Mucosa of descending colon (tissue), 3 donors: Measurements from ENCODE around the gene ISCA2. TPM values are rescaled to one million over a fixed set of nuclear protein-coding genes. Genes with fewer than 3 reads are reported as not detected.
"Not testable (repeated sequence)": the region's sequence is repeated elsewhere in the genome, so short reads cannot be mapped to it uniquely, and the experiment has no call there.

ENCODE experiments used
- ATAC-seq: fragments of 200-7000 bp; cut with Tn5 transposase; one replicate; pipeline ENCODE4 v1.9.1; 2020; ENCODE audit warnings: mild to moderate bottlenecking, moderate library complexity
- DNase-seq, 3 donors: peaks; one replicate each; pipeline ENCODE4 v3.0.0-alpha.2; 2020
- H3K36me3 ChIP-seq: fragments of 200-600 bp; one replicate; pipeline ENCODE4 v1.8.0; 2021; ENCODE audit warnings: low read depth, mild to moderate bottlenecking
- H3K4me1 ChIP-seq: fragments of 200-600 bp; one replicate; pipeline ENCODE4 v1.8.0; 2021; ENCODE audit warnings: low read depth, mild to moderate bottlenecking
- H3K4me3 ChIP-seq: fragments of 200-600 bp; one replicate; pipeline ENCODE4 v1.8.0; 2021; ENCODE audit warnings: mild to moderate bottlenecking
- H3K9me3 ChIP-seq: fragments of 200-600 bp; one replicate; pipeline ENCODE4 v1.8.0; 2021; ENCODE audit warnings: mild to moderate bottlenecking
- CTCF ChIP-seq: fragments of 200-600 bp; IDR thresholded peaks from one replicate; pipeline ENCODE4 v1.8.0; 2022; ENCODE audit warnings: antibody characterized with exemption, mild to moderate bottlenecking
- intact Hi-C, 2 donors: fragments of 100-400 bp; cut with DNase I in 1 of 2; cut with micrococcal nuclease in 1 of 2; formaldehyde crosslinking; loops; one replicate each; pipeline versions ENCODE4 v1.11.0 to v1.11.1; 2022; cut with DNase I, micrococcal nuclease
- total RNA-seq, 3 donors: library from RNA; stranded (reverse); fragmentation: NEBNext Ultra II Directional in 2 of 3; extraction: Animal tissue kit (Norgen Biotek cat#: 25700) in 2 of 3; gene quantifications; one replicate each; pipeline versions ENCODE4 v1.2.1 to v1.2.4, GENCODE V29; 2021 to 2023
- donor health status: DM: no; HTN: no; CAD: no; lungs with moderate emphysema.
- donor health status: DM: no; HTN: no; CAD: no.
- donor health status: DM: no; HTN: yes; CAD: no.

Gene ISCA2
- total RNA-seq, 3 donors from 2014 or later: 22.4 to 36.1 (median 30.0) TPM

DNA sequence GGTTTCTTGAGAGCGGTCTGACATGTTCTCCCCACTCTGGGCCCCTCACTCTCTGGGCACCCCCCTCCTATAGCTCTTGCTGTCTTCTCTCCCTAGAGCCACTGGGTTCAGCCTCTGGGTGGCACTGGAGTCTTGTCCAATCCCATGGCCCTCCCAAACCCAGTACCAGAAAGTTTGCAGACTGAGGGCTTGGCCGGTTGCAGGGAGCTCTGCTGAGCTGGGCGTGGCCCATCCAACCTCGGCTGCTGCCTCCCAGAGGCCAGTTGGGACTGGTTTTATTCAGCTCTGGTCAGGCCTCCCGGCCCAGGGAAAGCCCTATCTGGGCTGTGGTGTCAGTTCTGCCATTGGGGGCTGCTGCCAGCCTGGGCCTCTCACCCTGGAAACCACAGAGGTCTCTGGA lies 37.9 kb downstream of the ISCA2 start:
- H3K9me3 ChIP-seq: no peaks in the 10 kb centered on the region
- intact Hi-C loops: no loop called here
- no peaks in the 10 kb centered on the region for H3K4me1 ChIP-seq
- no peaks in the 10 kb centered on the region for H3K36me3 ChIP-seq
- no peak overlapping the region for H3K4me3 ChIP-seq
- ATAC-seq: peak; percentile 75
- DNase-seq: peak in 2 of 3 donors; percentile 36 to 48
- TF ChIP-seq CTCF: no peak

- Histone ChIP-seq H3K36me3 (no peaks in the 10 kb centered on the region), H3K9me3 (no peaks in the 10 kb centered on the region), H3K4me3 (no peak overlapping the region), H3K4me1 (no peaks in the 10 kb centered on the region)
- no peak for ATAC-seq
- intact Hi-C loops: no loop called here
- no peak for DNase-seq
- TF ChIP-seq CTCF: no peak
Measured at GRCh38 chr14:74532246-74532645, 38.7 kb downstream of the ISCA2 start.

GRCh38 chr14:74533576-74533975 lies 40.0 kb downstream of the ISCA2 start:
- intact Hi-C loops: no loop called here
- ATAC-seq: no peak
- Histone ChIP-seq H3K4me1 (no peaks in the 10 kb centered on the region), H3K4me3 (no peak overlapping the region), H3K36me3 (no peaks in the 10 kb centered on the region), H3K9me3 (no peaks in the 10 kb centered on the region)
- TF ChIP-seq CTCF: no peak
- no peak for DNase-seq

DNA sequence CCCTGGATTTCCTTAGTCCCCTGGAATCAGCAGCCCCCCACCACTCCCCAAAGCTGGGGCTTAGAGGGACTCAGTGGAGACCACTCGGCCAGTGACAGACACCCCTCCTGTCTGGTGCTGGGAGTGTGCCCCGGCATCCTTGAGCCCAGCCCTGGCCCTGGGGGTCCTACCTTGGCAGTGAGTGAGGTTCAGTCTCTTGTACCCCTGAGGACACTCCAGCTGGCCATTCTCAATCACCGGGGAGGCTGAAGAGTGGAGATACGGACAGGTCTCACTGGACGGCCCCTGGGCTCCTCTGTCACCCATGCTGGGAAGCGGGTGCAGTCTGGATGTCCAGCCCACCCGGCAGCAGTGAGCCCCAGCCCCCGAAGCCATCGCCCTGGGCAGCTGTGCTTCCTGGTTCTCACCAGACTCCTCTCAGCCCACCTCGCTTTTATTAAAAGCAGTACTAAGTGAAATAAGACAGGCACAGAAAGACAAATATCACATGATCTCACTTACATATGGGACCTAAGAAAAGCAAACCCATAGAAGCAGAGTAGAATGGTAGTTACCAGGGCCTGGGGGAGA lies 42.3 kb downstream of the ISCA2 start:
- H3K36me3 ChIP-seq: no peaks in the 10 kb centered on the region
- ATAC-seq: no peak
- TF ChIP-seq CTCF: no peak

GRCh38 chr14:74536336-74536735 lies 42.8 kb downstream of the ISCA2 start:
- H3K9me3 ChIP-seq, H3K36me3 ChIP-seq, ATAC-seq, H3K4me3 ChIP-seq, H3K4me1 ChIP-seq, intact Hi-C loops, DNase-seq: not testable (repeated sequence)

More for the DNA sequence above, 42.3 kb downstream of the ISCA2 start:
- intact Hi-C loops: no loop called here
- DNase-seq: peak in 1 of 3 donors; percentile 34
- Histone ChIP-seq H3K4me3 (no peak overlapping the region), H3K4me1 (no peaks in the 10 kb centered on the region), H3K9me3 (no peaks in the 10 kb centered on the region)

GRCh38 chr14:74538411-74539391 lies 45.1 kb downstream of the ISCA2 start:
- no peak overlapping the region for H3K4me3 ChIP-seq
- DNase-seq (peak in 1 of 3 donors; percentile 1), ATAC-seq (no peak)
- TF ChIP-seq CTCF: no peak
- intact Hi-C loops: no loop called here
- no peaks in the 10 kb centered on the region for H3K9me3 ChIP-seq
- no peaks in the 10 kb centered on the region for H3K36me3 ChIP-seq
- H3K4me1 ChIP-seq: no peaks in the 10 kb centered on the region
